ENCODE measurements around the gene SYCN.

DNA sequence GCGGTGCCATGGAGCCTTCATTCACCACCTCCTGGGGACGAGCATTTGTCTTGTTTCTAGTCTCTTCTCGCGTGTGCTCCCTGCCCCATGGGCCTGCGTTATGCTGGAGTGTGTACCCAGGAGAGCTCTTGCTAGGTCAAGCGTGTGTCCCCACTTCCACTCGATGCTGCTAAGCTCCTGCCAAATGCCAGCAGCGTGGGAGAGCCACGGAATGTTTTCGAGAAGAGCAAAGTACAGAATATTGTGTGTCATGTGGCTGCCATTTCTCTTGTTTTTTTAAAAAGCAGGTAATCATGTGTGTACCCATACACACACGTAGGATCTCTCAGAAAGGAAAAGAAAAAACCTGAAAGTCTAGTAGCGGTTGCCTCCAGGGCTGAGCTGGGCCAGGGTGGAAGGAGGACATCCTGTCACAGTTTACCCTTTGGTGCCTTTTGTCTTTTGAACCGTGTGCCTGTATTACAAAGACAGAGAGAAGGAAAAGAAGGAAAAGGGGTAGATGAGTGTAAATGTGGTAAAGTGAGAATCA, 49.9 kb downstream of the SYCN start:
- TF ChIP-seq, protein P1, sequence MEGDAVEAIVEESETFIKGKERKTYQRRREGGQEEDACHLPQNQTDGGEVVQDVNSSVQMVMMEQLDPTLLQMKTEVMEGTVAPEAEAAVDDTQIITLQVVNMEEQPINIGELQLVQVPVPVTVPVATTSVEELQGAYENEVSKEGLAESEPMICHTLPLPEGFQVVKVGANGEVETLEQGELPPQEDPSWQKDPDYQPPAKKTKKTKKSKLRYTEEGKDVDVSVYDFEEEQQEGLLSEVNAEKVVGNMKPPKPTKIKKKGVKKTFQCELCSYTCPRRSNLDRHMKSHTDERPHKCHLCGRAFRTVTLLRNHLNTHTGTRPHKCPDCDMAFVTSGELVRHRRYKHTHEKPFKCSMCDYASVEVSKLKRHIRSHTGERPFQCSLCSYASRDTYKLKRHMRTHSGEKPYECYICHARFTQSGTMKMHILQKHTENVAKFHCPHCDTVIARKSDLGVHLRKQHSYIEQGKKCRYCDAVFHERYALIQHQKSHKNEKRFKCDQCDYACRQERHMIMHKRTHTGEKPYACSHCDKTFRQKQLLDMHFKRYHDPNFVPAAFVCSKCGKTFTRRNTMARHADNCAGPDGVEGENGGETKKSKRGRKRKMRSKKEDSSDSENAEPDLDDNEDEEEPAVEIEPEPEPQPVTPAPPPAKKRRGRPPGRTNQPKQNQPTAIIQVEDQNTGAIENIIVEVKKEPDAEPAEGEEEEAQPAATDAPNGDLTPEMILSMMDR (IDR thresholded peaks at IDR 0.05): no peak
- TF ChIP-seq EZH2 (IDR thresholded peaks at IDR 0.05; ENCODE audit: borderline replicate concordance, insufficient read depth, low read depth, low read length, poor library complexity, severe bottlenecking): no peak
